HT1080 (cell line): ENCODE data around the gene ALDOC. TPM values are rescaled to one million over a fixed set of nuclear protein-coding genes. Genes with fewer than 3 reads are reported as not detected.

Experiments
- DNase-seq: peaks from one replicate; pipeline ENCODE4 v3.0.0-alpha.2; 2015; ENCODE audit warnings: low read depth
- total RNA-seq: library from RNA; depleted of rRNA; stranded (reverse); fragments of >200 nt; shearing (Covaris generic); gene quantifications from 2 replicates; pipeline ENCODE4 v1.2.3, GENCODE V29; 2014; rRNA removed

The ALDOC gene
- total RNA-seq, 1 experiment from 2014 or later, result 18.4 TPM

GRCh38 chr17:28533091-28533807 is 43.4 kb downstream of the ALDOC start:
- DNase-seq, result no peak

GRCh38 chr17:28532050-28532960 is 44.4 kb downstream of the ALDOC start:
- no peak for DNase-seq

GRCh38 chr17:28530926-28531325 is 45.8 kb downstream of the ALDOC start:
- no peak for DNase-seq

GRCh38 chr17:28530250-28530649 is 46.4 kb downstream of the ALDOC start:
- DNase-seq, result no peak

- no peak for DNase-seq
These were observed 47.7 kb downstream of the ALDOC start for GRCh38 chr17:28529013-28529400.

GRCh38 chr17:28528327-28529012 is 48.2 kb downstream of the ALDOC start:
- DNase-seq, result no peak

- no peak for DNase-seq
These were observed 48.8 kb downstream of the ALDOC start for GRCh38 chr17:28527859-28528258.

- DNase-seq, result no peak
These were observed 49.5 kb downstream of the ALDOC start for GRCh38 chr17:28527181-28527681.

- DNase-seq, result no peak
These were observed 50.3 kb downstream of the ALDOC start for GRCh38 chr17:28526381-28526780.

- peak; percentile 25 for DNase-seq
These were observed 51.9 kb downstream of the ALDOC start for GRCh38 chr17:28524476-28525424.

GRCh38 chr17:28523876-28524275 is 52.8 kb downstream of the ALDOC start:
- DNase-seq, result no peak

- no peak for DNase-seq
These were observed 53.5 kb downstream of the ALDOC start for GRCh38 chr17:28523186-28523585.

Other genes with a start within 250 kb of the ALDOC start
- 48.6 and 63.8 TPM in 2 replicates for gene IFT20, start 241.4 kb downstream of the ALDOC start, total RNA-seq
- 53.1 and 64.8 TPM in 2 replicates for gene TNFAIP1, start 241.1 kb downstream of the ALDOC start, total RNA-seq
- 173 and 192 TPM in 2 replicates for gene POLDIP2, start 219.4 kb downstream of the ALDOC start, total RNA-seq
- not detected in 2 replicates for gene SEBOX, start 211.7 kb downstream of the ALDOC start, total RNA-seq
- gene VTN, start 206.6 kb downstream of the ALDOC start, total RNA-seq, result not detected in 2 replicates
- gene SARM1, start 205.2 kb downstream of the ALDOC start, total RNA-seq, result 3.9 and 10.9 TPM in 2 replicates
- 2.2 and 2.4 TPM in 2 replicates for gene SLC46A1, start 170.7 kb downstream of the ALDOC start, total RNA-seq
- gene SLC13A2, start 103.3 kb downstream of the ALDOC start, total RNA-seq, result not detected in 2 replicates
- gene FOXN1, start 70.5 kb downstream of the ALDOC start, total RNA-seq, result not detected in 2 replicates
- gene UNC119, start 24.3 kb downstream of the ALDOC start, total RNA-seq, result 57.8 and 58.4 TPM in 2 replicates
- gene PIGS, start 5.4 kb downstream of the ALDOC start, total RNA-seq, result 34.1 and 43.0 TPM in 2 replicates
- 84.5 and 93.0 TPM in 2 replicates for gene SPAG5, start 22.1 kb upstream of the ALDOC start, total RNA-seq
- 2.8 and 5.8 TPM in 2 replicates for gene RSKR, start 37.3 kb upstream of the ALDOC start, total RNA-seq
- 160 and 168 TPM in 2 replicates for gene BLTP2, start 68.3 kb upstream of the ALDOC start, total RNA-seq
- 49.3 and 64.3 TPM in 2 replicates for gene SDF2, start 85.0 kb upstream of the ALDOC start, total RNA-seq
- 48.7 and 52.3 TPM in 2 replicates for gene SUPT6H, start 85.3 kb upstream of the ALDOC start, total RNA-seq
- 0.80 and 1.3 TPM in 2 replicates for gene PROCA1, start 135.0 kb upstream of the ALDOC start, total RNA-seq
- gene RAB34, start 141.0 kb upstream of the ALDOC start, total RNA-seq, result 134 and 141 TPM in 2 replicates
- gene RPL23A, start 143.1 kb upstream of the ALDOC start, total RNA-seq, result 1,148 and 1,282 TPM in 2 replicates
- 28.8 and 29.9 TPM in 2 replicates for gene TLCD1, start 149.3 kb upstream of the ALDOC start, total RNA-seq
- gene NEK8, start 151.9 kb upstream of the ALDOC start, total RNA-seq, result 3.2 and 4.5 TPM in 2 replicates
- gene TRAF4, start 167.1 kb upstream of the ALDOC start, total RNA-seq, result 68.7 and 80.7 TPM in 2 replicates